Measurements from ENCODE around the gene IGLON5.

IGLON5 gene

DNA sequence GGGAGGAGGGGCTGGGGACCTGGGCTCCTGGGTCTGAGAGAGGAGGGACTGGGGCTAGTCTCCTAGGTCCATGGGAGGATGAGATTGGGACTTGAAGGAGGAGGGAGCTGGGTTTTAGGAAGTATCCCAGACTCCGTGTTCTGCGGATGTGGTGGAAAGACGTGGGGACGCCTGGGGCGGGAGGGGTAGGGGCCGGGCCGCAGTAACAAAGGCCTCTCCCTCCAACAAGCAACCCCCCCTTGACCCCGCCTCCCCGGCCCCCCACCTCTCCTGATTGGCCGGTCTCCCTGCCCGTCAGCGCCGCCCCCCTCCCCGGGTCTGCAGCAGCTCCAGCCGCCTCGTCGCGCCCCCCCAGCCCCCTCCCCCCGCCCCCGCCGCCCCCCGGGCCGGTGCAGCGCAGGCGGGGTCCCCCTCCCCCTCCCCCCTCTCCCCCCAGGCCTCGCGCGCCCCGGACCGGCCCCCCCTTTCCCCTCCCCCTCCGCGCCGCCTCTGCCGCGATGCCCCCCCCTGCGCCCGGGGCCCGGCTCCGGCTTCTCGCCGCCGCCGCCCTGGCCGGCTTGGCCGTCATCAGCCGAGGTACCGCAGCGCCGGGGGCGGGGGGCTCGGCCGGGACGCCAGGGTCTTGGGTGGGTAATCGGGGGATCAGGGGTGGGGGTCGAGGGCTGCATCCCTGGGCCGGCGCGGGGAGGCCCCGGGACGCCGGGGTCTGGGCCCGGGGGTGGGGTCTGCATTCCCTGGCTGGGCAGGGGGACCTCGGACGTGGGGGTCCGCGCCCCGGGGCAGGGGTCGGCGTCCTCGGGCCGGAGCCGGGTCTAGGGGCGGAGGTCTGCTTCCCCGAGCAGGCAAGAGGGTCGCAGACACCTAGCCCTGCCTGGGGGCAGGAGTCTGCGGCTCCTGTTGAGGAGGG, at the start of gene IGLON5:
Gene IGLON5, plus strand, starts transcription at position 294 of the 907 bp plus-strand sequence. Its CDS starts 204 bp downstream, at position 498.
- in situ Hi-C loops (cut with MboI; ENCODE audit: low sequenced_read_pairs), result no loop called here

DNA sequence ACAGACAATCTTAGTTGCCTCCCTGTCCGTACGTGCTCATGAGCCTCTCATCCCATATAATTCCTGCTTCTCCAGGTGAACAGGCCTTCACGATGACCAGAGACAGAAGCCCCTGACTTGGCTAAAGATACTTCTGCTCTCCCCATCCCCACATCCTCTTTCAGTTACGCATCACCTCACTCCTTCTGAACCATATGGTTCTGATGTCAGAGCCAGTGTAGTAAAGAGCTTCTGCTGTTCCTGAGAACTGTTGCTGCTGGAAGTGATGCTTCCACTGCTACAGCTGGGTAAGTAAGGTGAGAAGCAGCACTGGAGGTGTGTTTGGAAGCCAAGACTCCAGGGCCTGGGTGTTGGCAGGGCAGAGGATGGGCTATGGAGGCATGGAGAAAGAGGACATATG, 47.6 kb upstream of the IGLON5 start:
- in situ Hi-C loops (cut with MboI; ENCODE audit: low sequenced_read_pairs), result no loop called here

DNA sequence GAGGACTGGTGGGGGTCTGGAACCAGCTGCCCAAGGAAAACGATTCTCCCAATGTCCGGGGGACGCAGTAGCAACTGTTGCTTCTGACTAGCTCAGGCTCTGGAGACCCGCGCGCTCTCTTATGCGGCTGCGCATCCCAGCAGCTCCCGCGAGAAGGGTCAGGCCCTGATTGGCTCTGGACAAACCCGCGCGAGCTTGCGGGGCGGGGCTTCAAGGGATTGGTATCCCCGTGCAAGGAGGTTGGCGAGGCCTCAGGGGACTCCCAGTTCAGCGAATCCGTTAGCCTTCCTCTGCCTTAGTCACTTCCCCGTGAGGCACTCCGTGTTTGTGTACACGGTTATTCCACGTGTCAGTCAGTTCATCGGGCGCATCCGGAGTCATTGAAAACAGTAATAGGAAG, 40.4 kb upstream of the IGLON5 start:
- in situ Hi-C loops (cut with MboI; ENCODE audit: low sequenced_read_pairs), result no loop called here

DNA sequence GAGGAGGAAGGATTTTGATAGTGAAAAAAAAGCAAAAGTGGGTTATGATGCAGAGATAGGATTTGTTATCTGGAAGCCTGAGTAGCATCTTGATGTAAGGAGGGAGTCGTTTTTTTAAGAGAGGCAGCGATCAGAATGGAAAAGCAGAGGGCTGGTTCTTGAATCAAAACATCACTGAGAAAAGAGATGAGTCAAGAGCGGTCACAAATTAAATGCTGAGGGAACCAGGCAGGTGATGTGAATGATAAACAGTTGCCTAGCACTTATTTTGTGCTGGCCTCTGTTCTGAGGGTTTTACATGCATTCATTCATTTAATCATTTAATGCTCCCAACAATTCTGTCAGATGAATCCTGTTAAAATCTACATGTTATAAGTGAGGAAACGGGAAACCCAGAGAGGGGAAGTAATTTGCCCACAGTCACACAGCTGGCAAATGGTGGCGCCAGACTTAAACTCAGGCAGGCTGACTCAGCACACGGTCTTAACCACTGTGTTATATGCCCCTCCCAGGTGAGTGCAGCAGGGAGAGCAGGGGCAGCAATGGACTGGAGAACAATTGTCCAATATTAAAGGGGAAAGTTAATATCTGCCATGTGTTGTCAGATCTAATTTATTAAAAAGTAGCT, 39.1 kb upstream of the IGLON5 start:
- in situ Hi-C loops (cut with MboI; ENCODE audit: low sequenced_read_pairs), result no loop called here

DNA sequence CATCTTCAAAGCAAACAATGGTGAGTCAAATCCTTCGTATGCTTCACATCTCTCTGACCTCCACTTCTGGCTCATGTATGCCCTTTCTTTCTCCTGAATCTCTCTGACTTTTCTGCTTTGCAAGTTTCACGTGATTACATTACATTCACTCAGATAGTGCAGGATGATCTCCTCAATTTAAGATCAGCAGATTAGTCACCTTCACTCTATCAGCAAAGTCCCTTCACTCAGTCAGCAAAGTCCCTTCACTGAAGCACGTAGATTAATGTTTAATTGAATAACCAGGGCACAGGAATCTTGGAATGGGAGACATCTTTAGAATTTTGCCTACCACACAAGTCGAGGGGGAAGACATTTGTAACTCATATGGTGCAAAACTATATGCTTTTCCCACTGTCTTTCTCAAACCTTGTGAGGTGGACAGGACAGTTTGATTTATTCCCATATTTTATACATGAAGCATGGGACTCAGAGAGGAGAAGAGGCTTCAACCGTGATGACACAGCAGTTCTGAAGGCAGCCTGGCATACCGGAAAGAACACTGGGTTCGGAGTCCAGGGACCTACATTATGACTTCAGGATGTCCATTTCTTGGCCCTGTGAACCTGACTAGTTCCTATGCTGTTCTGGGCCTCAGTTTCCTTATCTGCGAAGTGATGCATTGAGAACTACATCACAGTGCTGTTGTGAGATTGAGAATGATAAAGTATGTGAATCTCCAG, 37.2 kb upstream of the IGLON5 start:
- in situ Hi-C loops (cut with MboI; ENCODE audit: low sequenced_read_pairs), result no loop called here

DNA sequence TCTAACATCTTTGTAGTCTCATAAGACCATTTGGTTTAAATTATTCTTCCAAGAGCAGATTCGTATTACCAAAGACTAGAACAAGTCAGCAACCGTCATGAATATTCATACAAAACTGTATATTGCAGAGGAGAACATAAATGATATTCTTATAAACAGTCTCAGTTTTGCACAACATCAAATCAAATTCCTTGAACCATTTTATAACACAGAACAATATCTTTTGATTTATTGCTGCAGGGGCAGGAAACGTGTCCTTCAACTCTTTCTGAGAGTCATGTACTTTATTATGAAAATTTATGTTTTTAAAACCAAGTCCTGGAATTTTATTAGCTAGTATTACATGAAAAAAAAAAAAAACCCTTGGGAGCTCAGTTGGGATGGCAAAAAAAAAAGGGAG, 34.3 kb upstream of the IGLON5 start:
- in situ Hi-C loops (cut with MboI; ENCODE audit: low sequenced_read_pairs), result no loop called here

DNA sequence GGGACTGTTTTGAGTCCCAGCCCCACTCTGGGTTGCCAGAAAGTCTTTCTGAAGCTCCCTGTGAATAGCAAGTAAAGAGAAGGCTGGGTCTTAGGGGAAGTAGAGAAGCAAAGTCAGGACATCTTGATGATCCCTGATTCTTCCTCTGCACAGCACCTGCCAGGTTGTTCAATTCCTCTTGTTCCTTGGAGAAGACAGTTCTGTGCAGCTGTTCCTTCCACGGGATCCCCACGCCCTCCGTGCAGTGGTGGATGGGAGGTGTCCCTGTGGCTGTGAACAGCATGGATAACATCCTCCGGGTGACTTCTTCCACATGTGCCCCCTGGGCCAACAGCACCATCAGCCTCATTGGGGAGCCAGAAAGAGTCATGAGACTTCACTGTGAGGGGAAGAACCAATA, 29.1 kb upstream of the IGLON5 start:
- in situ Hi-C loops (cut with MboI; ENCODE audit: low sequenced_read_pairs), result no loop called here

DNA sequence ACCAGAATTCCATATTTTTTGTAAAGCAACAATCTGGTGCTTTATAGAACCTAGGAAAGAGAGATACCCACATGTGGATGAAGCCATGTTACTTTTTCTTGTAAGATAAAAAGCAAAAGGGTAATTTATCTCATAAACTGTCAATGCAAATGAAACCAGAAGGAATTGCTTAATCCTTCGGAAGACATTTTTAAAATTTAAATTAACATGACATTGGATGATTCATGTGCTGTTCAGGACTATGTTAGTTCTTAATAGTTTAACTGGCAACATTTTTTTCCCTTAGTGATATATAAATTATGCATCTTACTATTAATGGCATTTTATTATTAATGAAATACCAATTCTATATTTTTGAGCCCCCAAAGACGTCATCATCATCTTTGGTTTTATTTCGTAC, 25.8 kb upstream of the IGLON5 start:
- in situ Hi-C loops (cut with MboI; ENCODE audit: low sequenced_read_pairs), result no loop called here

DNA sequence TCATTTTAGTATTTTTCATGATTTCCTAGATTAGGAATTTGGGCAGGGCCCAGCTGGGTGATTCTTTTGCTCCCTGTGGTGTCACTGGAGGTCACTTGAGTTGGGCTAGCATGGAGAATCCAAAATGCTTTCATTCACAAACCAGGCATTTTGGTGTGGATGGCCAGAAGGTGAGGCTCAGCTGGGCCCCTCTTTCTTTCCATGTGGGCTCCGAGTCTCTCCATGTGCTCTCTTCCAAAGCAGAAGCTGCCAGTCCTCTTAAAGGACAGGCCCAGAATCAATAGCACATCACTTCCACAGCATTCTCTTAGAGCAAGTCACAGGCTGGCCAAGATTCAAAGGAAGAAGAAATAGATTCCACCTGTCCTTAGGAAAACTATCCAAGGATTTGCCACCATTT, 21.8 kb upstream of the IGLON5 start:
- in situ Hi-C loops (cut with MboI; ENCODE audit: low sequenced_read_pairs), result no loop called here

DNA sequence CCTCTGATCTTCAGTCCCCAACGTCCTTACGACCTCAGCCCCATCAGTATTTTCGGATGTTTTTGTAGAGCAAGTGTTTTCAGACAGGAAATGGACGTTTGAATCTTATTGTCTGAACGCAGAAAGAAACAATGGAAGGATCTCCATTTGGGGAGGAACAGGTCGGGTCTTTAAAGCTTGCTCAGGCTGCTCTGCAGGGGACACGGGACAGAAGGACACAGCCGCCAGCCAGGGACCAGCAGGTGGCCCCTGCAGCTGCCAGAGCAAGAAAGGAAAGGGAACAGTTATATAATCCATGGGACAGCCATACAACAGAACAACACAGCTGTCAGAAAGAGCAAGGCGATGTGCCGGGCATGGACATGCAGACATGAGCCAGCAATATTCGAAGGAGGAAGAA, 18.5 kb upstream of the IGLON5 start:
- in situ Hi-C loops (cut with MboI; ENCODE audit: low sequenced_read_pairs), result no loop called here

DNA sequence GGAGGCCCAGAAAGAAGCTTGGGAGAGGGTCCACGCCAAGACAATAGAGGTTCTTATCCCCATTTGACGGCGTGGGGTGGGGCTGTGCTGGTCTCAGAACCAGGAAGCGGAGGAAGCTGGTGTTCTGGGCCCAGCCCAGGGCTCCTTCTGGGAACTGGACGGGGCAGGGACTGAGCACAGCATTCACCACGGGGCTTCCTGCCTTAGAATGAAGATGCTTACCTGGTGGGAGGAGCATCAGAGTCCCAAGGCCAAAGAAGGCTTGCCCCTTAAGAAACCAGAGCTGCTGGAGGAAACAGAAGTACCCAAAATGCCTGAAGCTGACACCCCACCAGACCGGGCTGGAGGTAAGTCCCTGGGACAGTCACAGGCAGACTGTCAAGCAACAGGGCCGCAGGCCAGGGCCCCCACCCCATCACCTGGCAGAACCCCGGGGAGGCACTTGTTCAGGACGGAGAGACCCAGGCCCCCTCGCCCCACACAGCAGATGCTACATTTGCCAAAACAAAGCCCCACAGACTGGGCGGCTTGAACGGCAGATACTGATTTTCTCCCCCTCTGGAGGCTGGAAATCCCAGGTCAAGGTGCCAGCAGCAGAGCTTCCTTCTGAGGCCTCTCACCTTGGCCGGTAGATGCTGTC, 17.8 kb upstream of the IGLON5 start:
- in situ Hi-C loops (cut with MboI; ENCODE audit: low sequenced_read_pairs), result no loop called here

DNA sequence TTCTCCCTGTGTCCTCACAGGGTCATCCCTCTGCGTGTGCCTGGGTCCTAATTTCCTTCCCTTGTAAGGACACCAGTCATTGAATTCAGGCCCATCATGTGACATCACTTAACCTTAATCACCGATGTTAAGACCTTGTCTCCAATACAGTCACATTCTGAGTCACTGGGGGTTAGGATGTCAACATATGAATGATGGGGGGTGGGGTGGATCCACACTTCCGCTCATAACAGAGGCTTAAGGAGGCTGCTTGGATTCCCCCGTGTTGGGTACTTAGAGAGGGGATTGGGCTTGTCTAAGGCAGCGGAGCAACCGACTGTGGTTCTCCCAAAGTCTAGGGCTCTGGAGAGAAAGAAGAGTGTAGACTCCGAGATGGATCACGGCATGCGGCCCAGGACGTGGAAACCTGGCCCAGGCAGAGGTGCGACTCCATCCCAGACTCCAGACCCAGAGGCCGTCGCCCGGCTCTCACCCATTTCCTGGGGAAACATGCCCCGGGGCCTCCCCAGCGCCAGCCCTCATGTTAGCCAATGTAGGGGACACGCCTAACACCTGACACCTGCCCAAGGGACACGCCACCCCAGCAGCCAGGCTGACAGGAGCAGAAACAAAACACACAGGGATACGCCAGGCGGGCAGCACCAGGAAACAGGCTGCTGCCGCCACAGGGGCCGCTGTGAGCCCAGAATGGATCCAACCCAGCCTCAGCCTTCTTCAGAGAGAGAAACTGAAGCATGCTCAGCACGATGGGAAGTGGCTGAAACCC, 17.1 kb upstream of the IGLON5 start:
- in situ Hi-C loops (cut with MboI; ENCODE audit: low sequenced_read_pairs), result no loop called here

DNA sequence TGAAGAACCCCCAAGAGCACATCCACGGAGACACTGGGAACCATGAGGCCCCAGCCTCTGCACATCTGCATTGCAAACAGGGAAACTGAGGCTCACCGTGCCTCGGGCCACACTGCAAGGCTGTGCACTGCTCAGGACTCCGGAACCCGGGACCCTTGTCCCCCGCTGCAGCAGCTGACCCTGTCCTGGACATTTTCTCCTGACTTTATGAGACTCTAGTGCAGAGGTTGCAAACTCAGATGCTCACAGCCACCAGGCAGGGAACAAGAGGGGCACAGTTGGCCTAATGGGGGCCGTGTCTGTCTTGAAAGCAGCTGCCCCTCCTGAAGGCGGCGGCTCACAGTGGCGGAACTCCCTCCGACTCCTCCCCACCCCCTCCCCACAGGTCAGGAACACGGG, 16.5 kb upstream of the IGLON5 start:
- in situ Hi-C loops (cut with MboI; ENCODE audit: low sequenced_read_pairs), result no loop called here

DNA sequence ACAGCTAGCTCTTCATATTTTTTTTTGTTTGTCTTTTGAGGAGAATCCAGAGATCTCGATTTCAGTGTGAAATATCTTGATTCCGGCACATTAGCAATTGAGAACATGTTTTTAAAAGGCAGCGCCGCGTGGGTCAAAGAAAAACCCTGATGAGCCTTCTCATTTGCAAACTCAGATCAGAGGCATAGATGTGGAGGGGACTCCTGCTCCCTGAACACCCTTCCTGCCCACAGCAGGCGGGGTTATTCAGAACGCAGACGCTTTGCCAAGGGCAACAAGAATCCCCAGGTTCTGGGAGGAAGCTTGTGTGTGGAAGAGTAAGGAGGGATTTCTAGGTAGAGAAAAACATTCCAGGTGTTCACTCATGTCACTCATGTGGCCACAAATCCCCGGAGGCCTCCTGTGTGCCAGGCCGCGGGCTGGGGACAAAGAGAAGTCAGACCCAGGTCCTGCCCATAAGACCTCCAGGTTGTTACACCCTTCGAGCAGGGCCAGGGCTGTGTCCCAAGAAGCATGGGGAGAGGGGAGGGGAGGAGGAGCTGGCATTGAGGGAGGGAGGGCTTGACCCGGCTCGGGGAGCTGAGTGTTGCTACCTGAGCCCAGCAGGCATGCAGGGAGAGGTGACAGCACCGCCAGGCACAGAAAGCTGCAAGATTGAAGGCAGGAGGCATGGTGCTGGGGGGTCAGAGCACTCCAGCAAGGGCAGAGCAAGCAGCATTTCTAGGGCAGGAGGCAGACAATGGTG, 15.9 kb upstream of the IGLON5 start:
- in situ Hi-C loops (cut with MboI; ENCODE audit: low sequenced_read_pairs), result no loop called here

DNA sequence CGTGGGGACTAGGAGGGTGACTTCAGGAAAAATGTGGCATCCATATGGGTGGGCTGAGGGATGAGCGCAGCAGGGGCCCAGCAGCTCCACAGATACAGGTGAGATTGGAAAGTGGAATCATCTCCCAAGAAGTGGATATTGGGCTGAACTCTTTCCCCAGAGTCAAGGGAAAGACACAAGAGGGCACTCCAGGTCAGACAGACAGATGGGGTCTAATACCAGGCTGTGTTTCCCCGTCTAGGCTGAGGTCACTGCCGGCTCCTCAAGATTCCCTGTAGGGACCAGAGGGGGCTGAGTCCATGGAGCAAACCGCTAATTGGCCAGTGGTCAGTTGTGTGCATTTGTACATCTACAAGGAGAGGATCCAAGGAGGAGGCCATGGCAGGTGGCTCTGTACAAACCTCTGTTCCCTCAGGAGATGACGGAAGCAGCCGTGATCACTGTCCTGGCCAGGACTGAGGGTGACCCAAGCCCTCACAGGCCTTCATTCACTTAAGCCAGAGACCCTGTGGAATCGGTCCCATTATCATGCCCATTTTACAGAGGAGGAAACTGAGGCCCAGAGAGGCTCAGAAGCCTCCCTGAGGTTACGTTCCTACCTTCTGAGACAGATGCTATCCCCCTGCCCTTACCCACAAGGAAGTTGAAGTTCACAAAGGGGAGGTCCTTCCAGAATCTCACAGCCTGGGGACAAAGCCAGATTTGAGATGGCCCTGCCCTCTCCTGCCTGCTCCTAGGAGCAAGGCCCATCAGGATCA, 14.9 kb upstream of the IGLON5 start:
- in situ Hi-C loops (cut with MboI; ENCODE audit: low sequenced_read_pairs), result no loop called here

DNA sequence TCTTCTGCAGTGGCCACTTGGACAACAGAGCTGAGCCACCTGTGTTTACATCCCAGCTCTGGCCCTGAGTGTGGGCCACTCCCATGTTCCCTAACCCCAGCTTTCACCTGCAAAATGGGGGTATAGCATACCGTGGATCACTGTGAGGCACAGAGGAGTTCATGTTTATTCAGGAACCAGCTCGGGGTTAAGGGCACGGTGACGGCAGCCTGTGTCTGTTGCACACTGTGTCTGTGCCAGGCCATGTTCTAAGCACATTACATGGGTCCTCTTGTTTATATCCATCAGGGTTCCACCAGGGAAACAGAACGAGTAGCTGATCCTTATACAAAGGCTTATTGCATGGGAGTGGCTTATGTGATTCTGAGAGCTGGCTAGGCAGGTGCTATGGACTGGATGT, 14.0 kb upstream of the IGLON5 start:
- in situ Hi-C loops (cut with MboI; ENCODE audit: low sequenced_read_pairs), result no loop called here

DNA sequence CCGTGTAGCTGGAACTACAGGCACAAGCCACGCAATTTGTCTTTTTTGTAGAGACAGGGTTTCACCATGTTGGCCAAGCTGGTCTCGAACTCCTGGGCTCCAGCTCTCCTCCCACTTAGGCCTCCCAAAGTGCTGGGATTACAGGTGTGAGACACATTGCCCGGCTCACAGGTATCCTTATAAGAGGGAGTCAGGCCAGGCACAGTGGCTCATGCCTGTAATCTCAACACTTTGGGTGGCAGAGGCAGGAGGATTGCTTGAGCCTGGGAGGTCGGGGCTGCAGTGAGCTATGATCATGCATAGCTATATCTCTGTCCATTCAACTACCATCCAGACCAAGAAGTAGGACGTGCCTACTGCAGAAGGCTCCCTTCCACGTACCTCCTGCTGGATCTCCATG, 10.2 kb upstream of the IGLON5 start:
- in situ Hi-C loops (cut with MboI; ENCODE audit: low sequenced_read_pairs), result no loop called here

DNA sequence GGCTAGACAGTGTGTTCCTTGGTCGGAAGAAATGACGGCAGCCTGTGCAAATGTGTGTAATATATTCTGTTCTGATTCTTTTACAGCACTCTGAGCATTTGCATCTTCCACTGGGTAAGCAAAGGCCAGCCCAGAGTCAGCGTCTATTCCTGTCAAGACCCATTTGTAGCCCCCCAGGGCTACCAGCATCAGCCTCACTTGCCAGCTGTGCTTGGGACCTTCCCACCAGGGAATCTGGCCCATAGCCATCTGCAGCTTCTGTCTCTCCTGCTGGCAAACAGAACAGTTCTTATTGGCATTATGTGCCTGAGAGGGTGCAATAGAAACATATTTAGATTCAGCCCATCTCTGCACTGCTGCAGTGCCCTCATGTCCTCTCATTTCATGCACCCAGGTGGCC, 6.0 kb upstream of the IGLON5 start:
- in situ Hi-C loops (cut with MboI; ENCODE audit: low sequenced_read_pairs), result no loop called here

DNA sequence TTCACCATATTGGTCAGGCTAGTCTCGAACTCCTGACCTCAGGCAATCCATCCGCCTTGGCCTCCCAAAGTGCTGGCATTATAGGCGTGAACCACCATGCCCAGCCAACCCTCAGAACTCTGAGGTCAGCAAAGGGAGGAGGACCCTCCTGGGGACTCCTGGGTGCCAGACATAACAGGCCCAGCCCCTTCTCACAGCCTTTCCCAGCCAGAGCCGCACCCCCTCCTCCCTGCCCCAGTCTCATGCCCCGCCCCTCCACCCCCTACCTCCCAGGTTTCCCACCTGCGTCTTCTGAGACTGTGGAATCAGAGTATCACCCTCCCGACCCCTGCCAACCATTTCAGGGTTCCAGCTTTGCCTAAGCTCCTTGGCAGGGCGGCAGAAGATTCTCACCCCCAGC, 5.2 kb downstream of the IGLON5 start:
- in situ Hi-C loops (cut with MboI; ENCODE audit: low sequenced_read_pairs), result no loop called here

Measured in HL-60/S4 treated with phorbol 12-myristate 13-acetate at 8.2 ng/mL for 4 days and 3 days (cell line).